Measurements from ENCODE around the gene GLUD1.
"Not testable (repeated sequence)": the region's sequence is repeated elsewhere in the genome, so short reads cannot be mapped to it uniquely, and the experiment has no call there.

GRCh38 chr10:87025285-87025958 lies 69.2 kb downstream of the GLUD1 start:
- not testable (repeated sequence) for TF ChIP-seq LEF1 (IDR thresholded peaks at IDR 0.05; ENCODE audit: borderline replicate concordance); TARDBP (IDR thresholded peaks at IDR 0.05); NFRKB (IDR thresholded peaks at IDR 0.05); HDGF (IDR thresholded peaks at IDR 0.05; ENCODE audit: borderline replicate concordance); SP1 (IDR thresholded peaks at IDR 0.05); SUZ12 (IDR thresholded peaks at IDR 0.05); ARNT (IDR thresholded peaks at IDR 0.05)
